NK-92 treated with Interleukin-12 subunit alpha and Interleukin-12 subunit beta, amount 100 ng/mL, for 24 hours (cell line): Measurements from ENCODE around the gene BRIP1.

Experiments
- DNase-seq: peaks from one replicate; lab custom pipeline; 2025; lab: John Stamatoyannopoulos, UW

Gene BRIP1

DNA sequence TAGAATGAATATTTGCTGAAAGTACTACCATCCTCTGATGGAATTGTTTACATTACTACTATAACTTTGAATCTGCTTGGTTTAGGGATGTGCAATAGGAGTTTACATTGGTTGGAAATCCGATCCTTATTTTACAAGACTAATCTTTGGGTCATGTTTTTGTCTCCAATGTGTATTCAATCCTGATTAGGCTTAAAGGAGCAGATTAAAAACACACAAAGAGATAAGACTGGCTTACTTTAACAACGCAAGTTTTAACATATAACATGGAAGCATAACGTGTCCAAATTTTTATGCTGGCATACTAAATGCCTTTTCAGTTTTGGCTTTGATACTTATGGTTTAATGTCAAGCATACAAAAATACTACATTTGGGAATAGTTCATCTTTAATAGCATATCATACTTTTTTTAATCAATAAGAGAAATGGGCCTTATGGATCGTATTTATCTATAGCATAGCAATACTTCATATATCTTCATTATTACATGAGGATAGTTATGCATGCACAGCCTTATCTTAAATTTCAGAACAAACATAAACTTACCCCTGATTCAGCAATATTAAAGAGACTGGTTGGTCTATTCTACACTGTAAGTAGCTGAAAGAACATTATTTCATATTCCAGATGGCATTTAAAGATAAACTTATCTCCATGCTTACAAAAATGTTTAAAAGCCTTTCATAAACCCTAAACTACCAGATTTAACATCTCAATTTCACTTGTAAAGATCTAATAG, 202.4 kb downstream of the BRIP1 start:
- DNase-seq, result no peak

DNA sequence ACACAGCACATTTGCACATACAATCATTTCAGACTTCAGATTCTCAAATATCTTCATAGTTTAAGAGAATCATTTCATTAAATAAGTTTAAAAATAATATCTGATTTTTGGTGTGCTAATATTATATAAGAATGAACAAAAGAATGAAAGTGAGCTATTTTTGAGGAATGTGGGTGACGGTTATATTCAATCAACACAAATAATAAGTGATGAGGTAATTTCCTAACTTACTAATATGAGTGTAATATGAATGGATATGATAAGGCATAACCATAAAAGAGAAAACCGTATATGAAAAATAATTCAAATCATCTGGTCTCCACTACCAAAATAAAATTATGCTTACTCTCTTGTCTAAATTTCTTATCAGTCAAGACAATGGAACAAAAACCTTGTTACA, 203.9 kb downstream of the BRIP1 start:
- no peak for DNase-seq

GRCh38 chr17:61658183-61658582, 205.1 kb downstream of the BRIP1 start:
- DNase-seq, result no peak

DNA sequence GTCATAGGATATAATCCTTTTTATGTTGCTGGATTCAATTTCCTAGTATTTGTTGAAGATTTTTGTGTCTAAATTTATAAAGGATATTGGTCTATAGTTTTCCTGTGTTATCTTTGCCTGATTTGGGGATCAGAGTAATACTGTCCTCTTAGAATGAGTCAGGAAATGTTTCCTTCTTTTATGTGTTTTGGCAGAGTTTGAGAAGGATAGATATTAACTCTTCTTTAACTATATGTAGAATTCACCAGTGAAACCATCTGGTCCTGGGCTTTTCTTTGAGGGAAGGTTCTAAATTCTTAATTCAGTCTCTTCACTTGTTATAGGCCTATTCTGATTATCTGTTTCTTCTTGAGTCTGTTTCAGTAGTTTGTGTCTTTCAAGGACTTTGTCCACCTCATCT, 206.0 kb downstream of the BRIP1 start:
- DNase-seq, result no peak

DNA sequence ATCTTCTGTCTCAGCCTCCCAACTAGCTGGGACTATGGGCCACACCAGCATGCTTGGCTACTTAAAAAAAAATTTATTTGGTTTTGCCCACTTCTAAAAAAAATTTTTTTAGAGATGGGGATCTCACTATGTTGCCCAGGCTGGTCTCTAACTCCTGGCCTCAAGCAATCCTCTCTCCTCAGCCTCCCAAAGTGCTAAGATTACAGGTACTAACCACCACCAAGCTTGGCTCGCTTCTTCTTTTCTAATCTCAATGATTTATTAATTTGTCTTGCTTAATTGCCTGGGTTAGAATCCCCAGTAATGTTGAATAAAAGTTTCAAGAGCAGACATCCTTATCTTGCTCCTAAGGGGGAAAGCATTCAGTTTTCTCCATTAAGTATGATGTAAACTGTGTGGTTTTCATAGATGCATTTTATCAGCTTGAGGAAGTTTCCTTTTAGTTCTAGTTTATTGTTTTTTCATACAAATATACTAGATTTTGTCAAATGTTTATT, 206.6 kb downstream of the BRIP1 start:
- no peak for DNase-seq

- DNase-seq, result no peak
Observed at GRCh38 chr17:61650749-61651148, 212.6 kb downstream of the BRIP1 start.

GRCh38 chr17:61648587-61648986, 214.7 kb downstream of the BRIP1 start:
- no peak for DNase-seq

GRCh38 chr17:61647047-61647446, 216.3 kb downstream of the BRIP1 start:
- DNase-seq, result no peak

GRCh38 chr17:61646482-61646881, 216.8 kb downstream of the BRIP1 start:
- no peak for DNase-seq

DNA sequence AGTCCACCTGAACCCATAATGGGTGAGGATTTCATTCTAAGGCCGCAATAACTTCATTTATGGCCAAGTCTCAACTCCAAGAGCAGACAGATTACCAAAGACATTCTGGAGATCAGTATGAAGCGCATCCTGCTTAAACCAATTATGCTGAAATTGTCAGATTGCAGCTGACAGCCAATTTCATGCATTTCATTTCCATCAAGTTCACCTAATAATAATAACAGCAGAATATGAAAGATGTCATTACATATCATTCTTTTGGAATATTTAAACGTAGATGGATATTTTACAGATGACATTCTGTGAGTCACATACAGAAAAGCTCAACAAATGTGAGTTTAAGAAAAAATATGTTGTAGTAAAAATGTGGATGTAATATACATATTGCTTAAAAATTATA, 217.4 kb downstream of the BRIP1 start:
- DNase-seq, result no peak

GRCh38 chr17:61644800-61645774, 218.2 kb downstream of the BRIP1 start:
- DNase-seq, result no peak

- no peak for DNase-seq
Observed at GRCh38 chr17:61642768-61643167, 220.6 kb downstream of the BRIP1 start.

- no peak for DNase-seq
Observed at GRCh38 chr17:61641715-61642114, 221.6 kb downstream of the BRIP1 start.

DNA sequence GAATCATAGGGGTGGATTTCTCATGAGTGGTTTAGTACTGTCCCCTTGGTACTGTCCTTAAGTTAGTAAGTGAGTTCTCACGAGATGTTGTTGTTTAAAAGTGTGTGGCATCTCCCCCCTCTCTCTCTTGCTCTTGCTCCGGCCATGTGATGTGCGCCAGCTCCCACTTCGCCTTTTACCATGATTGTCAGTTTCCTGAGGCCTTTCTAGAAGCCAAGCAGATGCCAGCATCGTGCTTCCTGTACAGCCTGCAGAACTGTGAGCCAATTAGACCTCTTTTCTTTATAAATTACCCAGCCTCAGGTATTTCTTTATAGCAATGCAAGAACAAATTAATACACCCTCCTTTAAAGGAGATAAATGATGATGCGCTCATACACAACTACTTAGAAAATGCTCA, 222.2 kb downstream of the BRIP1 start:
- no peak for DNase-seq

GRCh38 chr17:61639818-61640217, 223.5 kb downstream of the BRIP1 start:
- no peak for DNase-seq

- no peak for DNase-seq
Observed at GRCh38 chr17:61638087-61638486, 225.2 kb downstream of the BRIP1 start.

DNA sequence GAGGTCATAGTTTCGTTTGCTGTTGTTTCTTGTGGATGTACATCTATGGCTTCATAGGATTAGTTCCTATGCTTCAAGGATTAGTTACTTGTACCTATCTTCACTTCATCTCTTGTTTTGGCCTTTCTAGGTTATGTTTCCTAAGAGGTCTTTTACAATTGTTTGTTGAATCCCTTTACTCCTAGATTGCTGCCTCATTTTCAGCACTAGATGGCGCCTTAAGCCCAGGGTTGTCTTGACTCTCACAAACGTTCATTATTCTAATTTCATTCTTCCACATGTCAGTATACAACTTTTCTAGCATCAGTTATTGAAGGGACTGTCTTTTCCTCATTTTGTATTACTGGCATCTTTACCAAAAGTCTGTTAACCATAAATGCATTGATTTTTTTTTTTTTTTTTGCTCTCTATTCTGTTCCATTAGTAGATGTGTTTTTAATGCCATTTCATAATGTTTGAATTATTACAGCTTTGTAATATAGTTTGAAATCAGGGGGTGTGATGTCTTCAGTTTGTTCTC, 227.4 kb downstream of the BRIP1 start:
- peak; percentile 25 for DNase-seq

DNA sequence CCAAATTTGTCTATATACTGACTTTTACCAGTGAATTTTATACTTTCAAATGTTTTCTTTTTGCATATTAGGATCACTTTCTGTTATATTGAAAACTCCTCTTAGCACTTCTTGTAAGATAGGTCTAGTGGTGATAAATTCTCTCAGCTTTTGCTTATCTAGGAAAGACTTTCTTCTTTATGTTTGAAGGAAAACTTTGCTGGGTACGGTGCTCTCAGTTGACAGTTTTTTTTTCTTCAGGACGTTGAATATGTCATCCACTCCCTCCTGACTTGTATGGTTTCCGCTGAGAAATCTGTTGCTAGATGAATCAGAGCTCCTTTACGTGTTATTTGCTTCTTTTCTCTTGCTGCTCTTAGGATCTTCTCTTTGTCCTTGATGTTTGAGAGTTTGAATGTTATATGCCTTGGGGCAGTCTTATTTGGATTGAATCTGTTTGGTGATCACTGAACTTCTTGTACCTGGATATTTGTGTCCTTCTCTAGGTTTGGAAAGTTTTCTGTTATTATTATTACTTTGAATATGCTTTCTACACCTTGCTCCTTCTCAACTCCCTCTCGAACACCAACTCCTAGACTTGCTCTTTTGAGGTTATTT, 228.3 kb downstream of the BRIP1 start:
- DNase-seq, result no peak

GRCh38 chr17:61634011-61634539, 229.3 kb downstream of the BRIP1 start:
- DNase-seq, result no peak

DNA sequence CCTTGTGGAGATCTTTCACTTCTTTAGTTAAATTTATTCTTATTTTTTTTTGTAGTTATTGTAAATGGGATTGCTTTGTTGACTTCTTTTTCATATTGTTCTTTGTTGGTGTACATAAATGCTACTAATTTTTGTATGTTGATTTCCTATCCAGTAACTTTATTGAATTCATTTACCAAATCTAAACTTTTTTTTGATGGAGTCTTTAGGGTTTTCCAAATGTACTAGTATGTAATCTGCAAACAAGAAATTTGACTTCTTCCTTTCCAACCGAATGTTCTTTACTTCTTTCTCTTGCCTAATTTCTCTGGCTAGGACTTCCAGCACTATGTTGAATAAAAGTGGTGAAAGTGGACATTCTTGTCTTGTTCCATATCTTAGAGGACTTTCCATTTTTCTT, 230.5 kb downstream of the BRIP1 start:
- DNase-seq, result no peak

- no peak for DNase-seq
Observed at GRCh38 chr17:61631800-61632199, 231.5 kb downstream of the BRIP1 start.
